ENCODE measurements around the gene RAB11FIP3. TPM values are rescaled to one million over a fixed set of nuclear protein-coding genes. Genes with fewer than 3 reads are reported as not detected.
"Not testable (repeated sequence)": the region's sequence is repeated elsewhere in the genome, so short reads cannot be mapped to it uniquely, and the experiment has no call there.

The RAB11FIP3 gene
- polyA plus RNA-seq, 1 donor = 114 TPM

- Histone ChIP-seq H3K9me3 (ENCODE audit: control insufficient read depth, low read depth, low read length) (peaks cover 7% of the 10 kb centered on the region), H3K4me1 (ENCODE audit: control insufficient read depth, insufficient read depth, low read length) (peaks cover 31% of the 10 kb centered on the region), H3K4me3 (ENCODE audit: low read length) (no peak overlapping the region), H3K27me3 (ENCODE audit: control insufficient read depth, insufficient read depth, low read length) (no peaks in the 10 kb centered on the region), H3K27ac (ENCODE audit: low read length) (peak overlapping the region; percentile 71), H3K36me3 (ENCODE audit: control insufficient read depth, insufficient read depth, low read length) (peaks cover 24% of the 10 kb centered on the region)
- DNase-seq = no peak
- no CpG with 5 or more reads among the region's 12 CpGs for WGBS (ENCODE audit: insufficient coverage, low lambda C conversion rate)
These were observed 20.4 kb upstream of the RAB11FIP3 start for GRCh38 chr16:404971-405486.

GRCh38 chr16:405548-406506 lies 19.6 kb upstream of the RAB11FIP3 start:
- H3K36me3 ChIP-seq (ENCODE audit: control insufficient read depth, insufficient read depth, low read length) = peaks cover 26% of the 10 kb centered on the region
- H3K27ac ChIP-seq (ENCODE audit: low read length) = peak overlapping the region; percentile 71
- no CpG with 5 or more reads among the region's 27 CpGs for WGBS (ENCODE audit: insufficient coverage, low lambda C conversion rate)
- H3K4me3 ChIP-seq (ENCODE audit: low read length) = no peak overlapping the region
- no peaks in the 10 kb centered on the region for H3K27me3 ChIP-seq (ENCODE audit: control insufficient read depth, insufficient read depth, low read length)
- peak; percentile 89 to 94 for DNase-seq
- peaks cover 4% of the 10 kb centered on the region for H3K9me3 ChIP-seq (ENCODE audit: control insufficient read depth, low read depth, low read length)
- peaks cover 28% of the 10 kb centered on the region for H3K4me1 ChIP-seq (ENCODE audit: control insufficient read depth, insufficient read depth, low read length)

- Histone ChIP-seq H3K36me3 (ENCODE audit: control insufficient read depth, insufficient read depth, low read length) (peaks cover 40% of the 10 kb centered on the region), H3K4me1 (ENCODE audit: control insufficient read depth, insufficient read depth, low read length) (peaks cover 27% of the 10 kb centered on the region), H3K27me3 (ENCODE audit: control insufficient read depth, insufficient read depth, low read length) (no peaks in the 10 kb centered on the region), H3K27ac (ENCODE audit: low read length) (no peak overlapping the region), H3K9me3 (ENCODE audit: control insufficient read depth, low read depth, low read length) (no peaks in the 10 kb centered on the region), H3K4me3 (ENCODE audit: low read length) (no peak overlapping the region)
- no peak for DNase-seq
- no CpG with 5 or more reads among the region's 16 CpGs for WGBS (ENCODE audit: insufficient coverage, low lambda C conversion rate)
These were observed 18.2 kb upstream of the RAB11FIP3 start for GRCh38 chr16:407253-407652.

- no peak overlapping the region for H3K27ac ChIP-seq (ENCODE audit: low read length)
- no peaks in the 10 kb centered on the region for H3K27me3 ChIP-seq (ENCODE audit: control insufficient read depth, insufficient read depth, low read length)
- WGBS (ENCODE audit: insufficient coverage, low lambda C conversion rate) = no CpG with 5 or more reads among the region's 36 CpGs
- H3K36me3 ChIP-seq (ENCODE audit: control insufficient read depth, insufficient read depth, low read length) = peaks cover 40% of the 10 kb centered on the region
- H3K9me3 ChIP-seq (ENCODE audit: control insufficient read depth, low read depth, low read length) = no peaks in the 10 kb centered on the region
- H3K4me3 ChIP-seq (ENCODE audit: low read length) = no peak overlapping the region
- peaks cover 8% of the 10 kb centered on the region for H3K4me1 ChIP-seq (ENCODE audit: control insufficient read depth, insufficient read depth, low read length)
- DNase-seq = no peak
These were observed 14.8 kb upstream of the RAB11FIP3 start for GRCh38 chr16:410516-411178.

GRCh38 chr16:411576-412265 lies 13.7 kb upstream of the RAB11FIP3 start:
- no peak overlapping the region for H3K4me3 ChIP-seq (ENCODE audit: low read length)
- peaks cover 36% of the 10 kb centered on the region for H3K36me3 ChIP-seq (ENCODE audit: control insufficient read depth, insufficient read depth, low read length)
- H3K27me3 ChIP-seq (ENCODE audit: control insufficient read depth, insufficient read depth, low read length) = no peaks in the 10 kb centered on the region
- H3K4me1 ChIP-seq (ENCODE audit: control insufficient read depth, insufficient read depth, low read length) = no peaks in the 10 kb centered on the region
- H3K9me3 ChIP-seq (ENCODE audit: control insufficient read depth, low read depth, low read length) = no peaks in the 10 kb centered on the region
- H3K27ac ChIP-seq (ENCODE audit: low read length) = no peak overlapping the region
- no CpG with 5 or more reads among the region's 26 CpGs for WGBS (ENCODE audit: insufficient coverage, low lambda C conversion rate)
- no peak for DNase-seq

- 100% methylated on average over 1 of the region's 21 CpGs for WGBS (ENCODE audit: insufficient coverage, low lambda C conversion rate)
These were observed 10.9 kb upstream of the RAB11FIP3 start for GRCh38 chr16:414395-415169.

GRCh38 chr16:415170-415498 lies 10.3 kb upstream of the RAB11FIP3 start:
- H3K27ac ChIP-seq (ENCODE audit: low read length); H3K27me3 ChIP-seq (ENCODE audit: control insufficient read depth, insufficient read depth, low read length); H3K9me3 ChIP-seq (ENCODE audit: control insufficient read depth, low read depth, low read length); DNase-seq; H3K4me3 ChIP-seq (ENCODE audit: low read length); H3K4me1 ChIP-seq (ENCODE audit: control insufficient read depth, insufficient read depth, low read length): not testable (repeated sequence)
- no CpG with 5 or more reads among the region's 3 CpGs for WGBS (ENCODE audit: insufficient coverage, low lambda C conversion rate)
- H3K36me3 ChIP-seq (ENCODE audit: control insufficient read depth, insufficient read depth, low read length) = peaks cover 18% of the 10 kb centered on the region

More at GRCh38 chr16:414395-415169, 10.9 kb upstream of the RAB11FIP3 start:
- Histone ChIP-seq H3K27ac (ENCODE audit: low read length) (no peak overlapping the region), H3K4me1 (ENCODE audit: control insufficient read depth, insufficient read depth, low read length) (no peaks in the 10 kb centered on the region), H3K36me3 (ENCODE audit: control insufficient read depth, insufficient read depth, low read length) (peaks cover 24% of the 10 kb centered on the region), H3K27me3 (ENCODE audit: control insufficient read depth, insufficient read depth, low read length) (no peaks in the 10 kb centered on the region), H3K9me3 (ENCODE audit: control insufficient read depth, low read depth, low read length) (no peaks in the 10 kb centered on the region), H3K4me3 (ENCODE audit: low read length) (no peak overlapping the region)
- no peak for DNase-seq

- H3K4me3 ChIP-seq (ENCODE audit: low read length); H3K36me3 ChIP-seq (ENCODE audit: control insufficient read depth, insufficient read depth, low read length); H3K27ac ChIP-seq (ENCODE audit: low read length); H3K9me3 ChIP-seq (ENCODE audit: control insufficient read depth, low read depth, low read length); H3K4me1 ChIP-seq (ENCODE audit: control insufficient read depth, insufficient read depth, low read length); H3K27me3 ChIP-seq (ENCODE audit: control insufficient read depth, insufficient read depth, low read length); DNase-seq: not testable (repeated sequence)
- no CpG with 5 or more reads among the region's 13 CpGs for WGBS (ENCODE audit: insufficient coverage, low lambda C conversion rate)
These were observed 3.3 kb upstream of the RAB11FIP3 start for GRCh38 chr16:422179-422578.

- Histone ChIP-seq H3K4me3 (ENCODE audit: low read length) (no peak overlapping the region), H3K36me3 (ENCODE audit: control insufficient read depth, insufficient read depth, low read length) (peaks cover 3% of the 10 kb centered on the region), H3K9me3 (ENCODE audit: control insufficient read depth, low read depth, low read length) (no peaks in the 10 kb centered on the region), H3K4me1 (ENCODE audit: control insufficient read depth, insufficient read depth, low read length) (peaks cover 13% of the 10 kb centered on the region), H3K27me3 (ENCODE audit: control insufficient read depth, insufficient read depth, low read length) (no peaks in the 10 kb centered on the region), H3K27ac (ENCODE audit: low read length) (no peak overlapping the region)
- DNase-seq = peak in 1 of 2 donors; percentile 57
- 50% methylated on average over 2 of the region's 20 CpGs for WGBS (ENCODE audit: insufficient coverage, low lambda C conversion rate)
These were observed 1.3 kb upstream of the RAB11FIP3 start for GRCh38 chr16:424033-424622.
